ENCODE data around the gene CNN2. TPM values are rescaled to one million over a fixed set of nuclear protein-coding genes. Genes with fewer than 3 reads are reported as not detected.

CNN2 gene
- total RNA-seq, 1 donor from 2014 or later: 164 TPM

- TF ChIP-seq, protein P1, sequence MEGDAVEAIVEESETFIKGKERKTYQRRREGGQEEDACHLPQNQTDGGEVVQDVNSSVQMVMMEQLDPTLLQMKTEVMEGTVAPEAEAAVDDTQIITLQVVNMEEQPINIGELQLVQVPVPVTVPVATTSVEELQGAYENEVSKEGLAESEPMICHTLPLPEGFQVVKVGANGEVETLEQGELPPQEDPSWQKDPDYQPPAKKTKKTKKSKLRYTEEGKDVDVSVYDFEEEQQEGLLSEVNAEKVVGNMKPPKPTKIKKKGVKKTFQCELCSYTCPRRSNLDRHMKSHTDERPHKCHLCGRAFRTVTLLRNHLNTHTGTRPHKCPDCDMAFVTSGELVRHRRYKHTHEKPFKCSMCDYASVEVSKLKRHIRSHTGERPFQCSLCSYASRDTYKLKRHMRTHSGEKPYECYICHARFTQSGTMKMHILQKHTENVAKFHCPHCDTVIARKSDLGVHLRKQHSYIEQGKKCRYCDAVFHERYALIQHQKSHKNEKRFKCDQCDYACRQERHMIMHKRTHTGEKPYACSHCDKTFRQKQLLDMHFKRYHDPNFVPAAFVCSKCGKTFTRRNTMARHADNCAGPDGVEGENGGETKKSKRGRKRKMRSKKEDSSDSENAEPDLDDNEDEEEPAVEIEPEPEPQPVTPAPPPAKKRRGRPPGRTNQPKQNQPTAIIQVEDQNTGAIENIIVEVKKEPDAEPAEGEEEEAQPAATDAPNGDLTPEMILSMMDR (conservative IDR thresholded peaks at IDR 0.05; ENCODE audit: low read depth, low read length): no peak
- no peak for DNase-seq (ENCODE audit: low read depth)
- H3K4me3 ChIP-seq (ENCODE audit: low read depth, low read length): peak overlapping the region; percentile 23
Observed at GRCh38 chr19:1016647-1017114, 9.7 kb upstream of the CNN2 start.

- TF ChIP-seq, protein P1 (conservative IDR thresholded peaks at IDR 0.05; ENCODE audit: low read depth, low read length): no peak
- peak overlapping the region; percentile 23 for H3K4me3 ChIP-seq (ENCODE audit: low read depth, low read length)
- no peak for DNase-seq (ENCODE audit: low read depth)
Observed at GRCh38 chr19:1017115-1017905, 9.1 kb upstream of the CNN2 start.

DNA sequence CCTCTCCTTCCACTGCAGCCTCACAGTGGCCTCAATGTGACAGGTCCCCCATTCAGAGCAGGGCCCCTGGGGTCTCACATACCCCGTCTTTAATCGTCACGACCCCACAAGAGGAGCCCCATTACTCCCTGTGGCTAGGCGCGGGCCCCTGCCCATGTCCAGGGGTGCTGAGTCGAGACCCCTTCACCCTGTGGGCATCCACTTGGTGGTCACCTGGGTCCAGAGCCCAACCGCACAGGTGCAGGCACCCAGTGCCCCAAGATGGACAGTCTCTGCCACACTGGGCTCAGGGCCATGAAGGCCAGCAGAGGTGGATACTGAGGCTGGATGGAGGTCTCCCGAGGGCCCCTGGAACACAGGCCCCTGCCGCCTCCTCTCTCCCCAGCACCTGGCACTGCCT lies 8.5 kb upstream of the CNN2 start:
- no peak for DNase-seq (ENCODE audit: low read depth)
- peak overlapping the region; percentile 16 for H3K4me3 ChIP-seq (ENCODE audit: low read depth, low read length)
- TF ChIP-seq, protein P1 (conservative IDR thresholded peaks at IDR 0.05; ENCODE audit: low read depth, low read length): no peak

GRCh38 chr19:1018393-1018792 lies 8.0 kb upstream of the CNN2 start:
- no peak overlapping the region for H3K4me3 ChIP-seq (ENCODE audit: low read depth, low read length)
- DNase-seq (ENCODE audit: low read depth): no peak
- TF ChIP-seq, protein P1 (conservative IDR thresholded peaks at IDR 0.05; ENCODE audit: low read depth, low read length): no peak

- peak overlapping the region; percentile 94 for H3K4me3 ChIP-seq (ENCODE audit: low read depth, low read length)
- DNase-seq (ENCODE audit: low read depth): no peak
- TF ChIP-seq, protein P1 (conservative IDR thresholded peaks at IDR 0.05; ENCODE audit: low read depth, low read length): no peak
Observed at GRCh38 chr19:1018932-1019615, 7.3 kb upstream of the CNN2 start.

- peak overlapping the region; percentile 94 for H3K4me3 ChIP-seq (ENCODE audit: low read depth, low read length)
- no peak for DNase-seq (ENCODE audit: low read depth)
- TF ChIP-seq, protein P1 (conservative IDR thresholded peaks at IDR 0.05; ENCODE audit: low read depth, low read length): no peak
Observed at GRCh38 chr19:1019616-1019961, 6.8 kb upstream of the CNN2 start.

All from epithelial cell of proximal tubule (primary cell).